ENCODE measurements around the gene CELSR2.

- TF ChIP-seq CTCF (IDR thresholded peaks at IDR 0.05; ENCODE audit: low read depth, low read length), result no peak
- no peak for TF ChIP-seq POLR2A (IDR thresholded peaks at IDR 0.05; ENCODE audit: extremely low read depth, insufficient read length)
- TF ChIP-seq MAX (IDR thresholded peaks at IDR 0.05; ENCODE audit: low read depth, low read length), result no peak
Observed at GRCh38 chr1:109319114-109319513, 69.8 kb downstream of the CELSR2 start.

Measured in NB4 (cell line).